ENCODE measurements around the gene FLT3.
"Not testable (repeated sequence)": the region's sequence is repeated elsewhere in the genome, so short reads cannot be mapped to it uniquely, and the experiment has no call there.

Gene FLT3

DNA sequence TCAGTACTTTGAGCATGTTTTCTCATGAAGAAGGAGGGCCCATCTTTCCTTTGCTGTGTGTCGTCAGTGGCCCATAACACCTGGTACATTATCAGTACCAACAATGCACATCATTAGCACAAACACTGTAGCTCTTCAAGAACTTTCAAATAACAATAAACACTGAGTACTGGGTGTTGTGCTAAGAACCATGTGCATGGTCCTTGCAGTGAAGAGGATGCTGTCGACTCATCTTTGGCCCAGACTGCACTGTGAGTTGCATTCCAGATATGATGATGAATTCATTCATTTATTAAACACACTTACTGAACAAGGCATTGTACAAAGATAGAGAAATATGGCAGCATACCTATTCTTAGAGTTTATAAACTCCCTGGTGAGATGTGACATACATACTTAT lies 55.8 kb downstream of the FLT3 start:
- DNase-seq (ENCODE audit: low read depth), result no peak

DNA sequence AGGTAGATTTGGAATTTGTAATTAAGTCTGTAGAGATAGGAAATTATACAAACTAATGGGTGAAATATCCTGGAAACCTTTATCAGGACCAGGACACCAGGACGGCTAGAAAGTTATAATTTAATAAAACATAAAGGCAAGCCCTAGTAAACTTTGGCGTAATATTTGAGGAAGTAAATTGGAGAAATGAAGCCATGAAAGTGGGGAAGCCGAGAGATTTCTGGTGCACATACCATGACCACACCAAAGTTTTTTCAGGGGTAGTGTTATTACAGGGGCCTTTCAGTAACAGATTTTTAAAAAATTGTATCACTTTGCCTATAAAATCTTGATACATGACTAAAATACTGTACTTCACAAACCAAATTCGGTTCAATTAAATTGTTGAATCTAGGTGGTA lies 57.2 kb downstream of the FLT3 start:
- DNase-seq (ENCODE audit: low read depth), result no peak

DNA sequence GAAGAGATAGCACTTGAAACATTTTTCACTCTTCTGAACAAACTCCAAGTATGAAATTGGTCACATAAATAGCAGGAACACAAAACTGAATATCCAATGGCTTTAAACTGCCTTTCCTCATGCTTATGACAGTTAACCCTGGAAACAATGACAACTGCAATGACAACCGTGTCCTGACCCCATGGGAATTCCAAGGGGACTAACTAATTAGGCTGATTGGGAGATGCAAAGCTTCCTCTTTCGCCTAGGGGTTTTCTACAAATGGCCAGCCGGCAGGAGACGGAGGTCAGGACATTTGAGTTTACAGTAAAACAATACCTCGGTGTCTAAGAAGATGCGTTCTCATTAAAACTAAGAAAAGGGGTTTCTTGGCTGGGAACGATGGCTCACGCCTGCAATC lies 58.9 kb downstream of the FLT3 start:
- DNase-seq (ENCODE audit: low read depth), result no peak

DNA sequence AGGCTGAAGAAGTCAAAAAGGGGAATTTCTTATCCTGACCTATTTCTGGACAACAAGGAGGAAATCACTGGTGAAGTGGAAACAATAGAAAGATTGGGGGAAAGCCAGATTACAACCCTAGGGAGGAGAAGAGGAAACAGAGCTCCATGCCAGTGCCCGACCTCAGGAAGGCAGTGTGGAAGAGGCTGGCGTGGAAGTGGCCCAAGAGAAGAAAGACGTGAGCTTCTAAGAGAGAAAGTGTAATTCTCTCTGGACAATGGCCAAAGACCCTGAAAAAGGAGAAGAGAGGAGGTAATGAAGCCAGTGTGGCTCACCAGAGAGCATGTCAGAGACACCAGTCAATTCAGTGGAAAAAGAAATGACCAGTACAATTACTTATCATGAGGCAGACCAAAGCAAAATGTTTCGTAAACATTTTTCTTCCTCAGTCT lies 59.3 kb downstream of the FLT3 start:
- no peak for DNase-seq (ENCODE audit: low read depth)

DNA sequence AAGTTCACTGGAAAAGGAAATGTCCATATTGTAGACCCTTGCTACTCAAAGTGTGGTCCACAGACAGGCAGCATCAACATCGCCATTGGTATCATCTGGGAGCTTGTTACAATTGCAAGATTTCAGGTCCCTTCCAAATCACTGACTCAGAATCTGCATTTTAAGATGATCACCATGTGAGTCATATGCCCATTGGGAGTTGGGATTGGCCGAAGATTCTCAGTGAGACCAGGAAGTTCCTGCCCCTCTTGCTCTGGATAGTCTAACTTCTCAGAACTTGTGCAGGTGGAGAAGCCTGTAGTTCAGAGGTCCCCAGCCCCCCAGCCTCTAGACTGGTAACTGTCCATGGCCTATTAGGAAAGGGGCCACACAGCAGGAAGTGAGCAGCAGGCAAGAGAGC lies 63.0 kb downstream of the FLT3 start:
- DNase-seq (ENCODE audit: low read depth), result no peak

DNA sequence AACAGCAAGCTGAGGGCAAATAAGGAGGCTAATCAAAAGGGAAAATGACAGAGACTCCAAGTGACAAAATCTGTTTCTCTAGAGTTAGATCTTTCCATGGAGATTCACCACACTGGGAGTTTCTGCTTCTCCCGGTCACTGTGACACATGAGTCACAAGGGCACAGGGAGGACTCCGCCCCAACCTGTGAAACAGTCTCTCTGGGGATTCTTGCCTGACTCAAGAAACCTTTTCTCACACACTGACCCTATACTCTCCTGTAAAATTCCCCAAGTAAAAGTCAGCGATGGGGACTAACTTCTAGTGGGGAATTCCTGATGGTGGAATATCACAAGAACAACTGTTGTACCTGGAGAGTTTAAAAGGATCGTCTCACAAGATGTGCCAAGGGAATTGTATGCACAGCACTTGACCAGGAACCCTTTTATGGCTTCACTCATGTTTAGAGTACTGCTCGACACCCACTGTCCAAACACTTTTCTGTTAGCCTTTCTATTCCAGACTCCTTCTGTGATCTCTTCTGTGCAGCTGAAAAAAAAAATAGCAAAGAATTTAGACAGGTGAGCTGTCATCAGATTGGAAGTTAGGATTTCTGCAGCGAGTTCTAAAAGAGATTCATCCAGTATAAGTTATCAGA lies 65.1 kb downstream of the FLT3 start:
- no peak for DNase-seq (ENCODE audit: low read depth)

DNA sequence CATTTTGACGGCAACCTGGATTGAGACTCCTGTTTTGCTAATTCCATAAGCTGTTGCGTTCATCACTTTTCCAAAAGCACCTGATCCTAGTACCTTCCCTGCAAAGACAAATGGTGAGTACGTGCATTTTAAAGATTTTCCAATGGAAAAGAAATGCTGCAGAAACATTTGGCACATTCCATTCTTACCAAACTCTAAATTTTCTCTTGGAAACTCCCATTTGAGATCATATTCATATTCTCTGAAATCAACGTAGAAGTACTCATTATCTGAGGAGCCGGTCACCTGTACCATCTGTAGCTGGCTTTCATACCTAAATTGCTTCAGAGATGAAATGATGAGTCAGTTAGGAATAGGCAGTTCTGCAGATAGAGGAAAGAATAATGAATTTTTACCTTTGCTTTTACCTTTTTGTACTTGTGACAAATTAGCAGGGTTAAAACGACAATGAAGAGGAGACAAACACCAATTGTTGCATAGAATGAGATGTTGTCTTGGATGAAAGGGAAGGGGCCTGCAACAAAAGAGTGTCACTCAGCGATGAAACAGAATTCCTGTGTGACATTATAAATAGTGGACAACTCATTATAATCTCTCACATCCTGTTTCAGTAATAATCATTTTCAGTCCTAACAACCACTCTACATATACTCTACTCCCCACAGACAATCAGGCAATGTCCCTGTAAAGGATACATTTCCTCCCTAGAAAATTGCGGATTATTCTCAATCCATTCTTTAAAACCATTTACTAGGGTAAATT lies 66.3 kb downstream of the FLT3 start:
- DNase-seq (ENCODE audit: low read depth), result no peak

DNA sequence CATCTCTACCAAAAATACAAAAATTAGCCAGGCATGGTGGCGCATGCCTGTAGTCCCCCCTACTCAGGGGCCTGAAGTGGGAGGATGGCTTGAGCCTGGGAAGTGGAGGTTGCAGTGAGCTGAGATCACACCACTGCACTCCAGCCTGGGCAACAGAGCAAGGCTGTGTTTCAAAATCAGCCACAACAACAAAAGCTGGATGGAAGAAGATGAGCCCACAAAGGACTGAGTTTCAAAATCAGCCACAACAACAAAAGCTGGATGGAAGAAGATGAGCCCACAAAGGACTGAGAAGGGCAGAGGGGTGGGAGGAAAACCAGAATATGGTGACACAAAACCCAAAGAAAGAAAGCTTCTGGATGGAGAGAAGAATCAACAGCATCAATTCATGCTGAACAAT lies 67.9 kb downstream of the FLT3 start:
- DNase-seq (ENCODE audit: low read depth), result not testable (repeated sequence)

DNA sequence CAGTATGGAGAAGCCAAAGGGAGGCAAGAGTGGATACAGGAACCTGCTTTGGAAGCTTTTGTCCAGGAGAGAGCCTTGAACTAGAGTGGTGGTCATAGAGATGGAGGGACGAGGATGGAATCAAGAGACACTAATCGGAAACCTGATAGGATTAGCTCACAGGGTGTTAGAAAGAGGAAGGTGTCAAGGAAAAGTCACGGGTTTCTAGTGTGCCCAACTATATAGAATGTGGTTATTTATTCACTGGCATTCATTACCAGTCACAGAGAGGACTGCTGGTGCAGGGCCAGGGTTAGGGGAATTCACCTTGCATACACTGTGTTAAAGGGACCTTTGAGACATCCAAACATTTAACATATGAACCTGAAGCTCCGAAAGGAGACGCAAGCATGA lies 68.5 kb downstream of the FLT3 start:
- no peak for DNase-seq (ENCODE audit: low read depth)

DNA sequence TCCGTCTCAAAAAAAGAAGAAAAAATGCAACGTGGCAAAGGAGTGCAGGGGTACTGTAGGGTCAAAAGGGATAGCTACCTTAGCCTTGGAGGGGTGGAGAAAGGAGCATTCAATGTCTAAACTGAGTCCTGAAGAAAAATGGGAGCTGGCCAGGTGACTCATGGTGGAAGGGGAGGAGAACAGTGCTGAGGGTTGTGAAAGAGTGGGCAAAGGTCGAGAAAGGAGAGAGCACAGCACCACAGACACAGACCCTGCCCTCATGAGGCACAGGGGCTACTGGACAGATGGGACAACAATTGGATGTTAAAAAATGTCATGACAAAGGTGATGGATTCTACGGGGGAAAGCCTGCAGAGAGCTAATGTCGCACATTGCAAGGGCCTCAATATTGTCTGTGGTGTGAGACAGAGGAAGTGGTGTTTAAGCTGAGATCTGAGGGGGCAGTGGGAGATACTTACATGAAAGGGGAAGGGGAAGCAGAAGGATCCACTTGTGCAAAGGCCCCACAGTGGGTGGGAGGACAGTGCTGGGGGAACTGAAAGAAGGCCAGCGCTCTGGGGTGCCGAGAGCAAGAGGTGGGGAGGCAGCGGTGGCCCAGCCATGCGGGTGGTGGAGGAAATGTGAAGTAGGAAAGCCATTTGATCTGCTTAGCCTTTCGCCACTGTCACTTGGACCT lies 69.0 kb downstream of the FLT3 start:
- no peak for DNase-seq (ENCODE audit: low read depth)

DNA sequence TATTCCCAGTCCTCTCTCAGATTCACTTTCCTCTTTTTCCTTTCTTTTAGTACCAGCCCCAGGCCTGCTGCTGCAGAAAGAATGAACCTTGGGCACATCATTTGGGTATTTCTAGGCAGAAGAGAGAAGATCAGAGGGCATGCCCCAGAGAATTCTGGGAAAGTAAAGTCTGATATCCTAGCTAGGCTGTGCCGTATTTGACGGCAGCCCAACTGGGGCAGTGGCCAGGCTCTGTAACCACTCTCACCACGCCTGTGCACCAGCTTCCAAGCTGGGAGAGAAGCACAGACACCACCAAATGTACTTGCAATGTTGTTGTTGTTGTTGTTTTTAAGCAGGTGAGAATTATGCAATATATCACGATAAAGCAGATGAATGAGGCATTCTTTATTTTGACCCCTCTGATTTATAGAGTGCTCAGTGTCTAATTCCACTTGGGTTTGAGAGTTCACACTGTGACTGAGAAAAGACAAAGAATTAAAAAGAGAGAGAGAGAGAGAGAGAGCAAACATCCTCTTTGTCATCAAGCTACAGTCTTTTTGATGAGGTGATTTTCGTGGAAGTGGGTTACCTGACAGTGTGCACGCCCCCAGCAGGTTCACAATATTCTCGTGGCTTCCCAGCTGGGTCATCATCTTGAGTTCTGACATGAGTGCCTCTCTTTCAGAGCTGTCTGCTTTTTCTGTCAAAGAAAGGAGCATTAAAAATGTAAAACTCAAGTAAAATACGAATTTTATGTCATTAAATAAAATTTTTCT lies 72.6 kb downstream of the FLT3 start:
- no peak for DNase-seq (ENCODE audit: low read depth)

DNA sequence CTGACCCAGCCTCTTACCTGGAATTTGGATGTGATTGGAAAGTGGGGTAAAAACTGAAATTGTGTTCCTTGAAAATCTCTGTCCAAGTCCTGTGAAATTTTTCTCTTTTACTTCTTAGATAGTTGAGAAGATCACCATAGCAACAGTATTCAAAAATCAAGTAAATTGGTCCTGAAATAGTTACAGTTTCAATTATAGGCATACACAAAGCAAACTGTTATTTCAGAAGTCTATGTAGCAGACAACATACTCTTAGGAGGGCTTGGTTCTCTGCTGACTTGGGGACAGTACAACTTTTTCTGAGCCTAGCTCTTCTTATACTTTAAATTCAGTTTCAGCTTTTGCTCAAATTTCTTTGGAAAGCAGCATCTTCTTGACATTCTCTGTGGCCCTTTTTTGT lies 73.3 kb downstream of the FLT3 start:
- DNase-seq (ENCODE audit: low read depth), result no peak

DNA sequence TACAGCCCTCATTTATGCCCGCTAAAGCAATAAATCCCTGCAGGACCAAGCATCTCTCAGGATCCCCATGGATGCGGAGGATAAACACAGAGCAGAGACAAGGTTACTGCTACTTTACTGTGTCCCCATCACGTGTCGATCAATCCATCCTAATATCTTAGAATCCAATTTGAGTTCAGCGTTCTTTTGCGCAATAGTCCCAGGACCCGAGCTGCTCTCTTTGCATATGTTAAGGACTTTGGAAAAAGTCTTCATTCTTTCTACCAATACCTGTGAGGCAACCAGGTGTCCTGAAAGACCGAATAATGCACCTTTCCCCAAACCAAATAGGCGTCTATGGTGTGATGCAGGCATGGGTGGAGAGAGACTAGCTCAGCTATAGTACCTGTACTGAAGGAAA lies 73.9 kb downstream of the FLT3 start:
- DNase-seq (ENCODE audit: low read depth), result no peak

DNA sequence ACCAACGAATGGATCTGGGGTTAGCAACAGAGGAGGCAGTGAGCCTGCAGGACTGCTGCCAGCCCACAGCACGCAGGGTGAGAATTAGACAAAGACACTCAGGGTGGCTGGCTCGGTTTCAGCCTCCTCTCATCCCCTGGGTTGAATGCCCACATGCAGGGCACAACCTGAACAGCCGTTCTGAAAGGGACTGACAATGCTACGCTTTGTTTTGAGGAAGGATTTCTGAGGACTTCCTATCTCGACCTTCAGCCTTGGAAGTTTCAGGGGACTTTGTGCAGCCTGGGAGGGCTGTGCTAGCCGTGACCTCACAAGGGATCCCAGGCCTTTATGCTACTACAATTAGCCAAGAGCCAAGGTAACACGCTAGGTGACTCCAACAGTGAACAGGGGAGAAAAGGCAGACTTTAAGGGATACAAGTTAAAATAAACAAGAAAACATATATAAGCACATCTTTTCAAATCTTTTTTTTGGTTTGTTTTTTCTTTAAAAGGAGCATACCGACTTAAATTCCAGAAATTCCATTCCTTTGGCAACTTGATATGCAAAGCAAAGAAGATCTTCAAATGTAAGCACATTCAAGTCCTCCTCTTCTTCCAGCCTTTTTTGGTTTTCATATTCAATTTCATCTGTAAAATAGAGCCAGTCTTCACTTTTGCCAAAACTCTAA lies 77.4 kb downstream of the FLT3 start:
- DNase-seq (ENCODE audit: low read depth), result no peak

DNA sequence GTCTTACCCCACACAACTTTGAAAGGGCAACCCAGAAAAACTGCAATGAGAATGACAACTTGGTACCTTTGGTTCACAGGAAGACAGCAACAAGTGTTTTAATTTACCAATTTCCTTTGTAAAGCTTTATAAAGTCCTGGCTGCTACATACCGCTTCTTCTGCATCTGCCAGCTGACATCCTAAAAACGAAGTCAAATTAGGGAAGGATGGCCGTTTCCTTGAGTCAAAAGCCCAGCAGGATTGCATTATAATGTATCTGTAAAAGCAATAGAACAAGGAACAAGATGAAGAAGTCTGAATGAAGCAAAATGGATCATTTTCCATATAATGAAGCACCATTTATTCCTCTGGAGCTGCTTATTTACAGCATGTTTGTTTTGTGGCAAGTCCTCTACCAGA lies 86.1 kb downstream of the FLT3 start:
- DNase-seq (ENCODE audit: low read depth), result no peak

DNA sequence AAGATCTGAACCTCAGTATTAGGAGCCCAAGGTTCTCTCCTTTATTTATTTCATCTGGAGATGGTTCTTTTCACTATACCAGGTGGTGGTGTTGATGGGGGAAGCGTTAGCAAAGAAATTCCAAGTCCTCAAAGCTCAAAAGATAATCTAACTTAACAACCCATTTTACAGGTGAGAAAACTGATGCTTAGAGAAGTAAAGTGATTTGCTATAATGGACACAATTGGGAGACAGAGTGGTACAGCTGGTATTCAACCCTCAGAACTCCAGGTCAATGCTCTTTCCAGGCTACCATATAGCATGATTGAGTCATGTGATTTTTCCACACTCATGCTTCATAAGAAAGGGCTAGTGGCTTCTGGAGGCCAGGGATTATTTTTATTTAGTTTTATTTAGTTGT lies 86.9 kb downstream of the FLT3 start:
- no peak for DNase-seq (ENCODE audit: low read depth)

DNA sequence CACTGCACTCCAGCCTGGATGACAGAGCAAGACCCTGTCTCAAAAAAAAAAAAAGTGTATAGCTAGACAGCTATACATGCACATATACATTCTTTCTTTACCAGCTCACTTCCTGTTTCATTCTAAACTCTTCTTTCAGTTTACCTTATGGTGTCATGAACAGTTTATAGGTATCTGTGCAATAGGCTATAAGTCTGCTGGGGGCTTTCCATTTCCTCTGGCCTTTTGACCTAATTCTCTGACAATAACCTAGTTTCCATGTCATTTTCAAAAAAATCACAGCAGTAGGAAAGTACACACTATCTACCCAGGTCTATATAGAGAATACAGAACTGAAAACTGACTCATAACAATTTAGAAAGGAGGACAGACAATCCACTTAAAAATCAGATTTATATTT lies 87.5 kb downstream of the FLT3 start:
- DNase-seq (ENCODE audit: low read depth), result no peak

DNA sequence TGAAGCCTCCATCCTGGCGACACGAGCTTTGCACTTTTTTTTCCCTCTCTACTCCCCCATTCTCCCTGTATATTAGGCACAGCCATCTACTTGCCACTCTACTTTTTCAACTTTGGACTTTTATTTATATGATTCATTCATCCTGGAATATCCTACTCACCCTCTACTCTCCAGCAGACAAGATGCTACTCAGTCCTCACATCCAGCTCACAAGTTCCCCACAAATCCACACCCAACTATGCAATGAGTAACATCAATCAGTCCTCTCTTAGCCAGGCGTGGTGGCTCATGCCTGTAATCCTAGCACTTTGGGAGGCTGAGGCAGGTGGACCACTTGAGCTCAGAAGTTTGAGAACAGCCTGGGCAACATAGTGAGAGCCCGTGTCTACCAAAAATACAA lies 88.0 kb downstream of the FLT3 start:
- DNase-seq (ENCODE audit: low read depth), result no peak

DNA sequence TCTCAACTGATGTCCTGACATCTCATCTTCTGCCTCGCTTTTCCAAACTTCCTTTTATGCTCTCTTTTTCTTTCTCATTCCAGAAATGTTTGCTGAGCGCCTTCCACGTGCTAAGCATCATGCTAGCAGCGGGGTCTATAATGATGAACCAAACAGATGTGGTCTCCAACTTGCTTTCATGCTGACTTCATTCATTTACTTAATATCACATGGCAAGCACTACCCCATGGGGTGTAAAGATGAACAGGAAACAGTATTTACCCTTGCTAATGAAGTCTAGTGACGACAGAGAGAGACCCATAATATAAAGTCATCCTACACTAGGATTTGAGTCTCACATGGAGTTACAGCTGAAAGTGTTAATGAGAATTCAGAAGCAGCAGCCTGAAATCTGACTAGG lies 90.3 kb downstream of the FLT3 start:
- DNase-seq (ENCODE audit: low read depth), result no peak

DNA sequence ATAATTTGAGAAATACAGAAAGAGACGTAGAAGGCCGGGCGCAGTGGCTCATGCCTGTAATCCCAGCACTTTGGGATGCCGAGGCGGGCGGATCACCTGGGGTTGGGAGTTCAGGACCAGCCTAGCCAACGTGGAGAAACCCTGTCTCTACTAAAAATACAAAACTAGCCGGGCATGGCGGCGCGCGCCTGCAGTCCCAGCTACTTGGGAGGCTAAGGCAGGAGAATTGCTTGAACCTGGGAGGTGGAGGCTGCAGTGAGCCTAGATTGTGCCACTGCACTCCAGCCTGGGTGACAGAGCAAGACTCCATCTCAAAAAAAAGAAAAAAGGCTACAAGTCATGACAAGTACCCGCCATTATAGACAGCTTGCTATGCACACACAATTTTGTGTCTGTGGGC lies 95.4 kb downstream of the FLT3 start:
- not testable (repeated sequence) for DNase-seq (ENCODE audit: low read depth)

DNA sequence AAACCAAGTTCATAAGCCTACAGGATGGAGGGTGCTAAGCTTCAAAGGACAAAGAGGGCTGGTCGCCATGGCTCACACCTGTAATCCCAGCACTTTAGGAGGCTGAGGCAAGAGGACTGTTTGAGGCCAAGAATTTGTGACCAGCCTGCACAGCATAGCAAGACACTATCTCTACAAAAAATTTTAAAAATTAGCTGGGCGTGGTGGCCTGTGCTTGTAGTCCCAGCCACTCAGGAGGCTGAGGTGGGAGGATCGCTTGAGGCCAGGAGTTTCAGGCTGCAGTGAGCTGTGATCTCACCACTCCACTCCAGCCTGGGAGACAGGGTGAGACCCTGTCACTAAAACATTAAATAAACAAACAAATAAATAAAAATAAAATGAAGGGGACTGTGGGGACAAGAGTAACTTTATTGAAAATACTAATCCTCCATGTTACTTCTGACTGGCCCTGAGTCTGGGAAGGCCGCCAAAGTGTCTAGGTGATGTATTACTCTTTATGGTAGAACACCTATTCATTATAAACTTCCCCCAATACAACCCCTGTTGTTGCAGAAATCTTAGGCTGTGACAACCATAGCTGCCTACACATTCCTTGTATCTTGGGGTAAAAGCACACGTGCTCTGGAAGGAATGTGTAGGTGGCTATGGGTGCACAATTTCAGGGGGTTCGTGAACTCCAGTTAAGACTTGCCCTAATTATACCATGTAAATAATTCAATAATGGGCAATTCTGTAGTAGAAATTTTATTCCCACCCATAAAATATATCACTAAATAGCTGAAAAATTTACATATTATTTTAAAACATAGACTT lies 97.3 kb downstream of the FLT3 start:
- no peak for DNase-seq (ENCODE audit: low read depth)
